HL-60/S4 treated with retinoic acid at 250 ng/mL for 4 days and 3 days (cell line): ENCODE measurements around the gene GMPR2.

Experiments
- in situ Hi-C: fragments of 300-500 bp; cut with MboI; formaldehyde crosslinking; loops from 2 replicates; pipeline ENCODE4 v1.7.0; 2022; ENCODE audit warnings: low sequenced_read_pairs

The GMPR2 gene

GRCh38 chr14:24247422-24247821 is 14.7 kb downstream of the GMPR2 start:
- in situ Hi-C loops, result loop anchor here (25.0 kb wide), 1 partner anchor 190 kb away; the partner anchor contains the start of genes CBLN3, KHNYN and SDR39U1

DNA sequence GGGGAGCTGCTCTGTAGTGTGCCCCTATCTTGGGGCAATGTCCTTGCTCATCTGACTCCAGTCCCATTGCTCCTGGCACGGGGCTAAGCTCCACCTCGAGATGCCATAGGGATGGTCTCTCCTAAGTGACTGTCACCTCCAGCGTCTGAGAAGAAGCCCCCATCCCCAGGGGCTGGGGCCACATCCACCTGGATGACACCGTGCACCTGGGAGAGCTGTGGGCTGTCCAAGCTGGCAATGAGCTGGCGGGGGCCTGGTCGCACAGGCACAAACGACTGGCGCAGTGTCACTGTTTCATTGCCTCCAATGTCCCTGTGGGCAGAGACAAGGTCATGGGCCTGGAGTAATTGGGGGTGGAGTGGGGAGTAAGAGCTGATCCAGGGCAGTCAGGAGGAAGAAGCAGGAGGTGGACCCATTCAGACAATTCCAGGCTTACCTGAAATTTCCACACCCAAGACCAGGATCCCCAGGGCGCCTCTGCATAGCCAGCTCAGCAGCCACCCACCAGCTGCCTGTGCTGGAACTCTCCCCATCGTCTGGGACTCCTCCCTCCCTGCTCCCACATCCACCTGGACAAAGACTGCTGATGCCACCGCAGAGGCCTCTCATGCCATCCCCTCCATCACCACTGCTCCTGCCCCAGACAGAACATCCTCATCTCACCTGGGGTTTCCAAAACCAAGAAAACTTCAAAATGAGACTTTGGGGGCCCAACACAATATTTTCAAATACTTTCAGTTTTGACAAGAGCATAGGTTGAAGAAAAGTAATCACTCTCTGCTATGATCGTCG is 16.7 kb downstream of the GMPR2 start:
- in situ Hi-C loops, result loop anchor here (25.0 kb wide), 1 partner anchor 188 kb away; the partner anchor contains the start of genes CBLN3, KHNYN and SDR39U1

- in situ Hi-C loops, result no loop called here
Measured at GRCh38 chr14:24250354-24250753, 17.6 kb downstream of the GMPR2 start.

GRCh38 chr14:24251880-24252288 is 19.2 kb downstream of the GMPR2 start:
- in situ Hi-C loops, result no loop called here

DNA sequence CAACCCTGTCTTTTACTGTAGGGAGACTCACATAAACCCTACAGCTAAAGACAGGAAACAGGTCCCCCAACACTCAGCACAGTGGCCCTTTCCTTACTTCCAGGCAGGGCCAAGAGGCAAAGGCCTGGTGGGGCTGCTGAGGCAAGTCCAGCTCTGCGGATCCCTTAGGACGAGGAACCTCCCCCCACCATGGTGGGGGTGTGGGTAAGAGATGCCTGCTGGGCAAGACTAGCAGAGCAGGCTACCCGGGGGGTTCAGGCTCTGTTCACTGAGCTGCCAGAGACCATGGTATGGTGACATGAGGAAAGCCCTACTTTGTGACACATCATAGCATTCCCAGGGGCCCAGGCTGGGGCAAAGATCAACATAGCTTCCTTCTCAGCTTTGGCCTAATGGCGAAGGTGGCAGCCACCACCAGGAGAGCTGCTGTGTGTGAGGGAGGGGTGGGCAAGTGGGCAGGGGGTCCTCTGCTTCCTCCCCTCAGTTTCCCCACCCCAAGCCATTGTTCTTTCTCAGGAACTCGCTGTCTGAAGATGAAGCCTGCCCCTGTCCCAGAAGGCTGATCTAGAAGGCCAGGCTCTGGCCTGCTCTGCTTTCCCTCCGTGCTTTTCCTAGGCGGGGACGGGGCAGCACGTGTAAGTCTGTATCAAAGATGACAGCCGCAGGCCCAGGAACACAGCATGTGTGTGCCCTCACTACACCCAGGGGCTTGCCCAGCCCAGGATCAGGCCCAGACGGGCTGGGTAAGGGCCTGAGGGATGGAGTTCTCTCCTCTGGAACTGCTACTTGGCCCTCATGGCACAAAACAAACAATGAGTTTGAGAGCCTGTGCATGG is 19.8 kb downstream of the GMPR2 start:
- in situ Hi-C loops, result no loop called here

DNA sequence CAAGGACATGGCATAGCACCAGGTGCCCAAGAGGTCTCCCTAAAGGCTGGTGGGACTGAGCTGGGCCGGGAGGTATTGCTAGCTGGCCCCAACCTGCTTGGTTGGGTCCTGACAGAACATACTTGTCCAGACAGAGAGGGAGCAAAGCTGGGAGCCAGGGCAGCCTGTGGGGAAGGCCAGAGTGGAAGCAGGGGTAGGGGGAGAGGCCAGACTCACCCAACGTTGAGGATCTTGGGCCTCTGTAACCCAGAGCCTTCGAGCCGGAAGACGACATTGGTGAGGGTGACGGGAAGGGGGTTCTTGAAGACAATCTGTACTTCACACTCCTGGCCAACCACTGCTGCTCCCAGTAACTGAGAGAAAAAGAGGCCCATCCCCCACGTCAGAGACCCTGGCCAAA is 21.2 kb downstream of the GMPR2 start:
- in situ Hi-C loops, result no loop called here

GRCh38 chr14:24254630-24255392 is 22.1 kb downstream of the GMPR2 start:
- in situ Hi-C loops, result no loop called here

- in situ Hi-C loops, result no loop called here
Measured at GRCh38 chr14:24255438-24255837, 22.7 kb downstream of the GMPR2 start.

- in situ Hi-C loops, result no loop called here
Measured at GRCh38 chr14:24255931-24256711, 23.4 kb downstream of the GMPR2 start.

DNA sequence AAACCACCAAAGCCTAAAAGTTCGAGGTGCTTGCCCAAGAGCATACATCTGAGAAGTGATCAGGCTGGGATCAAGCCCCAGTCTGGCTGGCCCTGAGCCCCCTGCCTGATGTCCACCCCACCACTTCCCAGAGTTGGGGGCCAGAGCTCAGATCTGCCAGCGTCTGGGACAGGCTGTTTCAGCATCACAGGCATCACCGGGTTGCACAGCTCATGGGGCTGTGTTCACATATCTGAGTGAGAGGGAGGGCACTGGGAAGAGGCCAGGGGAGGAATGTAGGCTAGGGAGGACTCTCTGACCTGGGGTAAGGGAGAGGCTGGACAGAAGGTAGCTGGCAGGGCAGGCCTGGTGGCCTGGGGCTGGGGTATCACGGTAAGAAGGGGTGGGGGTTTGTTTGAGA is 24.2 kb downstream of the GMPR2 start:
- in situ Hi-C loops, result no loop called here

DNA sequence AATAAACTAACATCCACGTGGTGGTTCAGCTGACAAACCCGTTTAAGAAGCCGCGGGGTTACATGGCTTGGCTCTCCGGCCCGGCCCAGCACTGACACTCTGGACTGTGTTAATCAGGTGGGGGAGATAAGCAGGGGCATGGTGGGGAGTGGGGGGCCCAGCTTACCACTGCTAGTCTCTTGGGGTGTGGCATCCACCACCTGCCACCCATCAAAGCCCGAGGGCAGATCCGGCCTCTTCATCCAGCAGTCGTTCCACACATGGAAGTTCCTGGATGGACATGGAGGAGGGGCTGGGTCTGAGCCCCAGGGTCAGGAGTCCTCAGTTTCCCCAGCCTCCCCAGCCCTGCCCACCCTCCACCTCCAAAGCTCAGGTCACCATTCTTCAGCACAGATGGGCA is 25.4 kb downstream of the GMPR2 start:
- in situ Hi-C loops, result no loop called here

GRCh38 chr14:24258548-24259265 is 26.0 kb downstream of the GMPR2 start:
- in situ Hi-C loops, result no loop called here

- in situ Hi-C loops, result no loop called here
Measured at GRCh38 chr14:24259282-24260025, 26.7 kb downstream of the GMPR2 start.

- in situ Hi-C loops, result no loop called here
Measured at GRCh38 chr14:24260026-24260779, 27.5 kb downstream of the GMPR2 start.

DNA sequence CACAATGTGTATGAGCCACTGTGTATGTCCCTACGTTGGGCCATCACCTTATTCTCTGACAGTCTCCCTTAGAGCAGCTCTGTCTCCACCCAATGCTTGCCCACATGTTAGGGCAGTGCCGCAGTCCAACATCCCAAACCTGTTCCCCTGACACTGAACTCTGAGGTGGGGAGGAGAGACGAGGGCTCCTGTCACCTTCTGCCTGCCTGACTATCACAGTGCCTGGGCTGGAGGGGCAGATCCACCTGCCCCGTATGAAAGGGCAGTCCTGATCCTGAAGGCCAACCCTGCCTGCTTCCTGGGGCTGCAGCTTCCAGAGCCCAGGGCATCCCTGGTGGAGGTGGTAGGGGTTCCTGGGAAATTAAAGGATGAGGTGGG is 28.0 kb downstream of the GMPR2 start:
- in situ Hi-C loops, result no loop called here

GRCh38 chr14:24261256-24261968 is 28.7 kb downstream of the GMPR2 start:
- in situ Hi-C loops, result no loop called here

GRCh38 chr14:24261969-24262327 is 29.2 kb downstream of the GMPR2 start:
- in situ Hi-C loops, result no loop called here
